Measurements from ENCODE around the gene CLN3. TPM values are rescaled to one million over a fixed set of nuclear protein-coding genes. Genes with fewer than 3 reads are reported as not detected.

The CLN3 gene
- total and polyA plus RNA-seq, 2 of the 13 experiments (the other 11 are each of a cell fraction or from before 2014, with no cell fraction given): 23.4 to 46.8 TPM

DNA sequence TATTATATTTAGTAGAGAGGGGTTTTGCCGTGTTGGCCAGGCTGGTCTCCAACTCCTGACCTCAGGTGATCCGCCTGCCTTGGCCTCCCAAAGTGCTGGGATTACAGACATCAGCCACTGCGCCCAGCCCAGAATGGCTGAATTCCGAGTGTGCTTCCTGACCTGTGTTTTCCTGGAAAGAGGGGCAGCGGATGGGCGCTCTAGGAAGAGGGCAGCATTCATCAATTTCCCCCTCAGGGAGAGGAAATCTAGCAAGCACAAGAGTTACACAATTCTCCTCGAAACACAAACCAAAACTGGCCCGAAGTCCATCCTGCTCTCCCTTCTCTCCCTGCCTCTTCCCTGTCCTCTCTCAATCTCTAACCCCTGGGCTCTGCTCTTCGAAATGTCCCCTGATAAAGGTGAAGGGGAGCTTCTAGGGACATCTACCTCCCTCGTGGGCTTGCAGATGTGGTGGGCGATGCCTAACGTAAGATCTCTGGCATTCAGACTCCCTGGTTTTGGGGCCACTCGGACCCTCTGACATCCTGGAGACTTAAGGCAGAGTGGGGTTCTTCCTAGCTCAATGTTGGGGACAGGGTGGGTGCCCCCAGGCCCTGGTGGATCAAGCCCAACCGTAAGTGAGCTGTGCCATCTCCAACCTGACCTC is 13.7 kb upstream of the CLN3 start (continued):
- TF ChIP-seq ZNF652 (CRISPR knock-in tag; IDR thresholded peaks at IDR 0.05; ENCODE audit: borderline replicate concordance, low read depth): peak; percentile 44; the same call in 1 of the 2 replicates
- TF ChIP-seq, protein P1, sequence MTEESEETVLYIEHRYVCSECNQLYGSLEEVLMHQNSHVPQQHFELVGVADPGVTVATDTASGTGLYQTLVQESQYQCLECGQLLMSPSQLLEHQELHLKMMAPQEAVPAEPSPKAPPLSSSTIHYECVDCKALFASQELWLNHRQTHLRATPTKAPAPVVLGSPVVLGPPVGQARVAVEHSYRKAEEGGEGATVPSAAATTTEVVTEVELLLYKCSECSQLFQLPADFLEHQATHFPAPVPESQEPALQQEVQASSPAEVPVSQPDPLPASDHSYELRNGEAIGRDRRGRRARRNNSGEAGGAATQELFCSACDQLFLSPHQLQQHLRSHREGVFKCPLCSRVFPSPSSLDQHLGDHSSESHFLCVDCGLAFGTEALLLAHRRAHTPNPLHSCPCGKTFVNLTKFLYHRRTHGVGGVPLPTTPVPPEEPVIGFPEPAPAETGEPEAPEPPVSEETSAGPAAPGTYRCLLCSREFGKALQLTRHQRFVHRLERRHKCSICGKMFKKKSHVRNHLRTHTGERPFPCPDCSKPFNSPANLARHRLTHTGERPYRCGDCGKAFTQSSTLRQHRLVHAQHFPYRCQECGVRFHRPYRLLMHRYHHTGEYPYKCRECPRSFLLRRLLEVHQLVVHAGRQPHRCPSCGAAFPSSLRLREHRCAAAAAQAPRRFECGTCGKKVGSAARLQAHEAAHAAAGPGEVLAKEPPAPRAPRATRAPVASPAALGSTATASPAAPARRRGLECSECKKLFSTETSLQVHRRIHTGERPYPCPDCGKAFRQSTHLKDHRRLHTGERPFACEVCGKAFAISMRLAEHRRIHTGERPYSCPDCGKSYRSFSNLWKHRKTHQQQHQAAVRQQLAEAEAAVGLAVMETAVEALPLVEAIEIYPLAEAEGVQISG (CRISPR knock-in tag; IDR thresholded peaks at IDR 0.05): peak; percentile 97
- TF ChIP-seq SOX13 (IDR thresholded peaks at IDR 0.05): no peak; the same call in 1 of the 2 replicates
- TF ChIP-seq SOX13 (CRISPR knock-in tag; conservative IDR thresholded peaks at IDR 0.05 in 1 of 2, IDR thresholded peaks at IDR 0.05 in 1 of 2): peak in 1 of 2 experiments; percentile 75; a peak in 2 of 4 replicates
- TF ChIP-seq ATF7-NPFF (CRISPR knock-in tag; IDR thresholded peaks at IDR 0.05; ENCODE audit: low read depth): no peak
- no peak for TF ChIP-seq CBX1 (IDR thresholded peaks at IDR 0.05; ENCODE audit: low read depth)
- no peak for TF ChIP-seq TFAP4 (IDR thresholded peaks at IDR 0.05; ENCODE audit: borderline replicate concordance, low read depth)
- no peak for TF ChIP-seq SP1 (IDR thresholded peaks at IDR 0.05)
- no peak for TF ChIP-seq SP1 (CRISPR knock-in tag; IDR thresholded peaks at IDR 0.05)
- TF ChIP-seq, protein P2, sequence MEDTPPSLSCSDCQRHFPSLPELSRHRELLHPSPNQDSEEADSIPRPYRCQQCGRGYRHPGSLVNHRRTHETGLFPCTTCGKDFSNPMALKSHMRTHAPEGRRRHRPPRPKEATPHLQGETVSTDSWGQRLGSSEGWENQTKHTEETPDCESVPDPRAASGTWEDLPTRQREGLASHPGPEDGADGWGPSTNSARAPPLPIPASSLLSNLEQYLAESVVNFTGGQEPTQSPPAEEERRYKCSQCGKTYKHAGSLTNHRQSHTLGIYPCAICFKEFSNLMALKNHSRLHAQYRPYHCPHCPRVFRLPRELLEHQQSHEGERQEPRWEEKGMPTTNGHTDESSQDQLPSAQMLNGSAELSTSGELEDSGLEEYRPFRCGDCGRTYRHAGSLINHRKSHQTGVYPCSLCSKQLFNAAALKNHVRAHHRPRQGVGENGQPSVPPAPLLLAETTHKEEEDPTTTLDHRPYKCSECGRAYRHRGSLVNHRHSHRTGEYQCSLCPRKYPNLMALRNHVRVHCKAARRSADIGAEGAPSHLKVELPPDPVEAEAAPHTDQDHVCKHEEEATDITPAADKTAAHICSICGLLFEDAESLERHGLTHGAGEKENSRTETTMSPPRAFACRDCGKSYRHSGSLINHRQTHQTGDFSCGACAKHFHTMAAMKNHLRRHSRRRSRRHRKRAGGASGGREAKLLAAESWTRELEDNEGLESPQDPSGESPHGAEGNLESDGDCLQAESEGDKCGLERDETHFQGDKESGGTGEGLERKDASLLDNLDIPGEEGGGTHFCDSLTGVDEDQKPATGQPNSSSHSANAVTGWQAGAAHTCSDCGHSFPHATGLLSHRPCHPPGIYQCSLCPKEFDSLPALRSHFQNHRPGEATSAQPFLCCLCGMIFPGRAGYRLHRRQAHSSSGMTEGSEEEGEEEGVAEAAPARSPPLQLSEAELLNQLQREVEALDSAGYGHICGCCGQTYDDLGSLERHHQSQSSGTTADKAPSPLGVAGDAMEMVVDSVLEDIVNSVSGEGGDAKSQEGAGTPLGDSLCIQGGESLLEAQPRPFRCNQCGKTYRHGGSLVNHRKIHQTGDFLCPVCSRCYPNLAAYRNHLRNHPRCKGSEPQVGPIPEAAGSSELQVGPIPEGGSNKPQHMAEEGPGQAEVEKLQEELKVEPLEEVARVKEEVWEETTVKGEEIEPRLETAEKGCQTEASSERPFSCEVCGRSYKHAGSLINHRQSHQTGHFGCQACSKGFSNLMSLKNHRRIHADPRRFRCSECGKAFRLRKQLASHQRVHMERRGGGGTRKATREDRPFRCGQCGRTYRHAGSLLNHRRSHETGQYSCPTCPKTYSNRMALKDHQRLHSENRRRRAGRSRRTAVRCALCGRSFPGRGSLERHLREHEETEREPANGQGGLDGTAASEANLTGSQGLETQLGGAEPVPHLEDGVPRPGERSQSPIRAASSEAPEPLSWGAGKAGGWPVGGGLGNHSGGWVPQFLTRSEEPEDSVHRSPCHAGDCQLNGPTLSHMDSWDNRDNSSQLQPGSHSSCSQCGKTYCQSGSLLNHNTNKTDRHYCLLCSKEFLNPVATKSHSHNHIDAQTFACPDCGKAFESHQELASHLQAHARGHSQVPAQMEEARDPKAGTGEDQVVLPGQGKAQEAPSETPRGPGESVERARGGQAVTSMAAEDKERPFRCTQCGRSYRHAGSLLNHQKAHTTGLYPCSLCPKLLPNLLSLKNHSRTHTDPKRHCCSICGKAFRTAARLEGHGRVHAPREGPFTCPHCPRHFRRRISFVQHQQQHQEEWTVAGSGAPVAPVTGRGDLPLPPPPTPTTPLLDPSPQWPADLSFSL (CRISPR knock-in tag; IDR thresholded peaks at IDR 0.05): no peak
- TF ChIP-seq SNAPC4 (CRISPR knock-in tag; IDR thresholded peaks at IDR 0.05): no peak
- no peak for TF ChIP-seq SMARCC2 (IDR thresholded peaks at IDR 0.05)
- TF ChIP-seq ZNF441 (CRISPR knock-in tag; IDR thresholded peaks at IDR 0.05; ENCODE audit: borderline replicate concordance): no peak
- TF ChIP-seq ZNF510 (CRISPR knock-in tag; IDR thresholded peaks at IDR 0.05; ENCODE audit: low read depth): no peak
- TF ChIP-seq HOXD1 (CRISPR knock-in tag; IDR thresholded peaks at IDR 0.05): peak; percentile 92; the same call in 1 of the 2 replicates

Data from HepG2 (cell line).